Right lung (tissue), 5 donors: Measurements from ENCODE around the gene CLCN7. TPM values are rescaled to one million over a fixed set of nuclear protein-coding genes. Genes with fewer than 3 reads are reported as not detected.
"Not testable (repeated sequence)": the region's sequence is repeated elsewhere in the genome, so short reads cannot be mapped to it uniquely, and the experiment has no call there.

Experiments
- DNase-seq, 2 donors: peaks; one replicate each; pipeline ENCODE4 v3.0.0-alpha.2; 2013
- polyA plus RNA-seq, 5 donors: library from polyadenylated mRNA; unstranded; fragments of 120-200 nt; gene quantifications; one replicate each; pipeline versions ENCODE4 v1.2.1 to v1.2.3, GENCODE V29; 2013; ENCODE audit warnings: inconsistent platforms in 1 of 5, low replicate concordance in 1 of 5; ENCODE audit not compliant: insufficient read length in 5 of 5, insufficient read depth in 1 of 5

Gene CLCN7
- polyA plus RNA-seq, 5 donors = 21.5 to 42.1 (median 28.5) TPM

GRCh38 chr16:1446296-1447080 is 28.3 kb downstream of the CLCN7 start:
- DNase-seq = no peak

GRCh38 chr16:1445518-1446203 is 29.2 kb downstream of the CLCN7 start:
- no peak for DNase-seq

GRCh38 chr16:1444730-1445517 is 29.9 kb downstream of the CLCN7 start:
- no peak for DNase-seq

DNA sequence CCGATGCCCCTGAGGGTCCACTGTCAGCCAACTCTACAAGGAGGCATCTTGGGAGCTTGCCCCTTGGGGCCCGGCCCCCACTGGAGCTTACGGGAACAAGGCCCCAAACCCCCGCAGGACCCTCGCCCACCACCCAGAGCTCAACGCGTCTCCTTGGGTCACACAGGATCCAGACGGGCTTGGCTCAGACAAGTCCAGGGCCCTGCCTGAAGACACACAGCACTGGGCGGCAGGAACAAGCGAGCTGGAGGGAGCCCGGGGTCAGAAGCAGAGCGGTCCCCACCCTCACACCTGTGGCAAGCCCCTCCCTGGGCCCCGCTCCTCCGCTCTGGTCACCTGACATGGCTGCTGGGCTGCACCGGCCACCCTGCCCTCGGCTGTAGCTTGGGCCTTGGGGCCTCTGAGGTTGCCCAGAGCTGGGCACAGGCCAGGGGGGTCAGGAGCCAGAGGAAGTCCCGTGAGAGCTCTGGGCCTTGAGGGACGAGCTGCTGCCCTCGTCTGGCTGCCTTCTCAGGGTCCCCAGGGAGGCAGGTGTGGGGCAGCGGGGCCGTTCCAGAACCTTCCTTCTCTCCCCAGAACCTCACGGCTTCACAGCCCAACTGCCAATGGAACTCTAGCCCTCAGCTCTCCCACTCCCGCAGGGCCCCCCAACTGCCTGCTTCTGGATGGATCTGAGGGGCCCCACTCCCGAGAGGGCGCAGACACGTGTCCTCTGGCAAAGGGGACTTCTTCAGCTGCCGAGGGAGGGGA is 30.7 kb downstream of the CLCN7 start, which contains the start of gene CCDC154:
Gene CCDC154 (minus strand): TSS at position 577 of the 750 bp plus-strand sequence. CDS start 234 bp downstream, at position 343.
- no peak for DNase-seq

GRCh38 chr16:1443403-1443973 is 31.3 kb downstream of the CLCN7 start:
- no peak for DNase-seq

- DNase-seq = no peak
These were observed 32.1 kb downstream of the CLCN7 start for GRCh38 chr16:1442697-1443096.

- no peak for DNase-seq
These were observed 33.4 kb downstream of the CLCN7 start for GRCh38 chr16:1441391-1441829.

- not testable (repeated sequence) for DNase-seq
These were observed 35.1 kb downstream of the CLCN7 start for GRCh38 chr16:1439699-1440074.

- no peak for DNase-seq
These were observed 35.6 kb downstream of the CLCN7 start for GRCh38 chr16:1439058-1439698.

- no peak for DNase-seq
These were observed 36.4 kb downstream of the CLCN7 start for GRCh38 chr16:1438229-1439057.

- no peak for DNase-seq
These were observed 37.2 kb downstream of the CLCN7 start for GRCh38 chr16:1437606-1438005.

DNA sequence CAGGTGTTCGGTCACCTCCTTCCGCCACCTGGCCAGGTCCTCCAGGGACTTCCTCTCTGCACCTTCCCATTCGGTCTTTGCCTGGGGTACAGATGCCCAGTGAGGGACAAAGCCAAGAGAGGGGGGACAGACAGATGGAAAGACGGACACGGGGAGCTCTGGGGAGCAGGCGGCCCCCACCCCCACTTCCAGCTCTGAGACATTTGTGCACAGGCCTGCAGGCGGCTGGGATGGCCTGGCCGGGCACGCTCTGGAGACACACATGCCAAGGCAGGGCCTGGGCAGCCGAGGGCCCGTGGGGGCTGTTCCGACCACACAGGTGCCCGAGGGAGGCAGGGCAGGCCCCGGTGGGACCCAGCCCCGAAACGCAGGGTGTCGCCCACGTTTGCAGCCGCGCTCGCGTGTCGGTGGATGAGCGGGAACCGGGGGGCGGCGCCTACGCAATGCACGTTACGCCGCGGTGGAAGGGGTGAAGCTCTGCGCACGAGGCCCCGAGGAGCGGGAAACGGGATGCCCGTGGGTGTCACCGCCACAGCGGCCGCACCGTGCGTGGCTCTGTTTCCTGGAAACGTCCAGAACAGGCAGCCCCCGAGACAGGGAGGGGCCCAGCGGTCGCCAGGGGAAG is 38.0 kb downstream of the CLCN7 start:
- no peak for DNase-seq

GRCh38 chr16:1435921-1436697 is 38.7 kb downstream of the CLCN7 start:
- no peak for DNase-seq

DNA sequence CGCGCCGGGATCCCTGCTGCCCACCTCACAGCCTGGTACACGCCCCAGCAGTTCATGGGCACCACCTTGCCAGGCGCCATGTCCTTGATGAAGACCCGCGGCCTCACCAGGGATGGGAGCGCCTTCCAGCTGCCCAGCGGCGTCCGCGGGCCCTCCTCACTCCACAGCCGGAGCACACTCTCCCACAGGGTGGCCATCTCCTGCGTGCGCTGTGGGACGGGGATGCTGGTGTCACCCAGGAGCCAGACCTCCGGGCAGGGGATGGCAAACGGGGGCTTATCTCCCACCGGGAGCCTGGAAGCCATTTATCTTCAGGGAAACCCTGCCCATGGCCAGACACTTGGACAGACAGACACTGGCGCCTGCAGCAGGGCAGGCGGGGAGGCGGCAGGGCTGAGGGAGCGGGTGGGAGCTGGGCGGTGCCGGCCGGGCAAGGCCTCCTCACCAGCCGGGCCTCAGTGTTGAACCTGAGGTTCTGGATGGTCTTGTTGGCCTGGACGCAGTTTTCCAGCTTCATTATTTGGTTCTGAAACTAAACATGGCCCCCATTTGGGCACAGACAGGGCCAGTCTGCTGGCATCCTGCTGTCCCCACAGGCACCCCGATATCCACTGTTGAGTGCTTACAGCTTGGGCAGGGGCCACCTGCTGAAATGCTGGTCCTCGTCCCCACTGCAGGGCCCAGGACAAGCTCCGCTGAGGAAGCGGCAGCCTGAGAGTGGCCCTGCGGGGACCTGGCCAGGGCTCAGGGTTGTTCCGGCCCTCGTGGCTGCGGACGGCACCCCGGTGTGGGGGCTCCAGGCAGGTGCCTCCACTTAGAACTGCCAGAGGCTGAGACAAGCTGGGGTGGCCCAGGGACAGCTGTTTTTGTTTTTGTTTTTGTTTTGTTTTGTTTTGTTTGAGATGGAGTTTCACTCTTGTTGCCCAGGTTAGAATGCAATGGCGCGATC is 39.9 kb downstream of the CLCN7 start:
- no peak for DNase-seq

GRCh38 chr16:1433756-1434155 is 41.1 kb downstream of the CLCN7 start:
- no peak for DNase-seq

- DNase-seq = no peak
These were observed 41.6 kb downstream of the CLCN7 start for GRCh38 chr16:1433263-1433560.
